ENCODE results near the gene DNAH1.

The DNAH1 gene

GRCh38 chr3:52437326-52438103 is 121.4 kb downstream of the DNAH1 start:
- DNase-seq, result no peak

GRCh38 chr3:52438104-52438376 is 121.9 kb downstream of the DNAH1 start:
- no peak for DNase-seq

GRCh38 chr3:52438579-52439425 is 122.7 kb downstream of the DNAH1 start:
- no peak for DNase-seq

GRCh38 chr3:52439426-52440248 is 123.5 kb downstream of the DNAH1 start:
- no peak for DNase-seq

GRCh38 chr3:52440249-52440551 is 124.1 kb downstream of the DNAH1 start:
- no peak for DNase-seq

GRCh38 chr3:52440671-52441070 is 124.6 kb downstream of the DNAH1 start:
- no peak for DNase-seq

GRCh38 chr3:52441091-52441771 is 125.1 kb downstream of the DNAH1 start:
- DNase-seq, result no peak

- no peak for DNase-seq
These were observed 125.7 kb downstream of the DNAH1 start for GRCh38 chr3:52441772-52442332.

GRCh38 chr3:52442409-52443267 is 126.5 kb downstream of the DNAH1 start:
- no peak for DNase-seq

- DNase-seq, result no peak
These were observed 127.1 kb downstream of the DNAH1 start for GRCh38 chr3:52443268-52443610.

- no peak for DNase-seq
These were observed 127.9 kb downstream of the DNAH1 start for GRCh38 chr3:52443791-52444687.

- no peak for DNase-seq
These were observed 129.0 kb downstream of the DNAH1 start, which contains the start of gene SEMA3G for GRCh38 chr3:52444860-52445793. Gene SEMA3G, minus strand, starts transcription at chr3:52445103. Its CDS starts 76 bp downstream, at chr3:52445027.

GRCh38 chr3:52446042-52446441 is 129.9 kb downstream of the DNAH1 start:
- DNase-seq, result no peak

- DNase-seq, result no peak
These were observed 130.8 kb downstream of the DNAH1 start for GRCh38 chr3:52446631-52447511.

GRCh38 chr3:52447512-52448355 is 131.6 kb downstream of the DNAH1 start:
- no peak for DNase-seq
